Epithelial cell of proximal tubule (primary cell): ENCODE data around the gene MLLT3. TPM values are rescaled to one million over a fixed set of nuclear protein-coding genes. Genes with fewer than 3 reads are reported as not detected.

ENCODE experiments used
- DNase-seq: peaks from one replicate; pipeline ENCODE4 v3.0.0-alpha.2; 2011; ENCODE audit warnings: low read depth
- H3K4me3 ChIP-seq: 2 replicates; pipeline ENCODE4 v1.5.1; 2011; ENCODE audit warnings: low read depth, mild to moderate bottlenecking, low read length
- CTCF ChIP-seq: conservative IDR thresholded peaks from 2 replicates; pipeline ENCODE4 v1.5.1; 2012; ENCODE audit warnings: low read depth, mild to moderate bottlenecking, low read length
- total RNA-seq: library from RNA; depleted of rRNA; stranded (reverse); fragments of >200 nt; gene quantifications from 2 replicates; pipeline ENCODE4 v1.2.3, GENCODE V29; 2015

The MLLT3 gene
- total RNA-seq, 1 donor from 2014 or later = 29.3 TPM

DNA sequence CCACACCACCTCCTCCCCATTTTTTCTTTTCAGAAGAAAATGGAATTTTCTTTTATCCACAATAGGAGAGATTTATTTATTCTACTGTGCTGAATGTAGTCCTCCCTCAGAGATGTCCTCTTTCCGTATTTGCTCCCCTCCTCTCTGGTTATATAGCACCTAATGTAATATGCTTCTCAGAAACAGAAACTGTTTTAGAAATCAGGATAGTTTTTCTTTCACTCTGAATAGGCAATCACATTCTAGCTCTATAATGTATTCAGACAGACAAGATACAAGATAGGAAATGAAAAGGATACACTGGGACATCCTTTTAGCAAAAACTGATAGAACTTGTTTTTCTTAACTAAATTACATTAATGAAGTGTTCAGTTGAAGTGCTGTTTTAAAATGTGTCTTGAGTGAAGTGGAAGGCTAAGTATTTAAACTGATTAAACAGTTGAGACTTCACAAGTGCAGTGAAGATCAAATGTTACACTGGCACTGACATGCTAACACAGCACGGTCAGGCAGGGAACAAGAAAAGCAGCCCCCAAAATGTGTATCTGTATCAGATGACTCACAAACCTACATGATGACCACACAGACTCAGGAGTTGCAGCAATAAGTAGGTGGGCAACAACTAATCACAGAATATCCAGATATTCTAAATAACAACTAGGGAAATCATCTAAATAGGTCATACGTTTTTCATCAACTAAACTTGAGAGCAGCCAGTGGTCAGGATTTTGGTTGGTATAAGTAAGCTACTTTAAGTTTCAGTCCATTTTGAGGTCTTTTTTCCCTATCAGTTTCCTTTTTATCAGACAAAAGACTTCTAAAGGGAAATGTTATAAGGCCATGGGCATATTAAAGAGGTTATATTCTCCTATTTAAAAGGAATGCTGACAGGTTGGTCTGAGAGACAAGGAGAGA is 260.4 kb downstream of the MLLT3 start:
- DNase-seq = no peak
- TF ChIP-seq CTCF = no peak
- no peak overlapping the region for H3K4me3 ChIP-seq

- no peak for DNase-seq
- TF ChIP-seq CTCF = no peak
- no peak overlapping the region for H3K4me3 ChIP-seq
These were observed 261.1 kb downstream of the MLLT3 start for GRCh38 chr9:20361229-20361628.

DNA sequence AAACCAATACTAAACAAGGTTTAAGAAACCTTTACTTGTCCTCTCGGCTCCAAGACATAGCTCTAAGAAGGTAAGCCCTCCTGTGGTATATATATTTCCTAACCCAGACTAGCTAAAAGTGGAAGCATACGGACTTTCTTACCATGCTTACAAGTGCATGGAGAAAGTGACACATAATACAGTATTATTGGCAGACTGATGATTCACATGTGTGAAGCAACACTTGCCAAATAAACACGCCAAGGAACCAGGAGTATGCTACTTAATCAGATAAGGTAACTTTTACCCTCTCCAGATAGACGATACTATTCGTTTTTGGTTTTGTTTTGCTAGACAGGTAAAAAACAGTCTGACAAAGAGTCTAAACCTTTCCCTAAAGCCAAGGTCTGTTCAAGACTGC is 264.1 kb downstream of the MLLT3 start:
- no peak for TF ChIP-seq CTCF
- DNase-seq = peak; percentile 30
- no peak overlapping the region for H3K4me3 ChIP-seq

GRCh38 chr9:20357037-20357432 is 265.3 kb downstream of the MLLT3 start:
- no peak for TF ChIP-seq CTCF
- H3K4me3 ChIP-seq = no peak overlapping the region
- no peak for DNase-seq

DNA sequence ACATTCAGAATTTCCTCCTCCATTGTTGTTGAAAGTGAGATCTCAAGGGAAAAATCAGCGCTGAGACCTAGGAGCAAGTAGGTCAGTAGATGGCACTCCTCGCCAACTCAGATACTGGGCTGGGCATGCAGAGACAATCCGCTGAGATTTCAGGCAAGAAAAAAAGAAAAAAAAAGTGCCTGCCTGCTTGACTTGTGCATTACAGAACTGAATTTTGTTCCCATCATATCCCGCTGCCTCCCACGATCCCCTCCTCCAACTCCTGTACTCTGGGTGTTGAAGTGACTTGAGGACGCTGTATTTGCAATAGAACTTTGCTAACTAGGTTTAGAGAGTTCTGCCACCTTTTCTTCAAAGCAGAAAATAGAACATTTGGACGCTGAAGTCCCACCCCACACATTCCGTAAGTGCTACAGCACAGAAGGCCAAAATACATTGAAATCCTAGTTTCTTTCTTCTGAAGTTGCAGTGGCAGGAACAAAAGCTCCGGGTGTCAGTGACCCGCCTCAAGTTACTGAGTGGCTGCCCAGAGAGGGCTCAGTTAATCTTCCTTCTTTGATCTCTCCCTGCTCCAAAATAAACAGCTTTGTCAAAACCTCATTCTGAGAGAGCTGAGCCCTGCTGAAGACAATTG is 265.8 kb downstream of the MLLT3 start:
- TF ChIP-seq CTCF = peak; percentile 89
- peak; percentile 37 for DNase-seq
- peak overlapping the region; percentile 14 for H3K4me3 ChIP-seq

DNA sequence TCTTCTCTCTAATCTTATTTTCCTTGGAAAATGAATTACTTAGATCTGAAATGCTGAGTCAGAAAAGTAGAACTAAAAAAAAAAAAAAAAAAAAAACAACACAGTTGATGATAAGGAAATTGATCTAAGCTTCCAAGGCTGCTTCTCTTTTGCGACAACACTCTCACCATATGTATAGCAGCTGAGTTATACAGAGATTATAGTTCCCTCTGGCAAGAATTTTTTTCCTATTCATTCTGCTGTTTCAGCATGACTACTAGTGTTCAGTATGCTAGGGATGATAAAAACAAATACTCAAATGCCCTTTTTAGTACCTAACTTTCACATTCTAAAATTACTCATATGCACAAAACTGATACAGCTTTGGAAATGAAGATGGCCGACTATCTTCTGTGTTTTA is 267.3 kb downstream of the MLLT3 start:
- no peak overlapping the region for H3K4me3 ChIP-seq
- TF ChIP-seq CTCF = no peak
- no peak for DNase-seq
